Mammary epithelial cell (primary cell): ENCODE results near the gene SPTBN1.

Experiments
- EZH2 ChIP-seq: IDR thresholded peaks from 2 replicates; pipeline ENCODE4 v1.6.1; 2012; ENCODE audit warnings: low read length, inconsistent platforms, borderline replicate concordance
- TF ChIP-seq, protein P1 (sequence below), 2 donors: IDR thresholded peaks in 1 of 2; conservative IDR thresholded peaks in 1 of 2; 2 replicates each; pipeline ENCODE4 v1.5.1; 2011 to 2012; ENCODE audit warnings: inconsistent platforms in 2 of 2, low read length in 2 of 2, mild to moderate bottlenecking in 2 of 2, control low read depth in 1 of 2, low read depth in 1 of 2; ENCODE audit not compliant: insufficient read depth in 1 of 2; ENCODE audit errors: extremely low read depth in 1 of 2

- TF ChIP-seq, protein P1, sequence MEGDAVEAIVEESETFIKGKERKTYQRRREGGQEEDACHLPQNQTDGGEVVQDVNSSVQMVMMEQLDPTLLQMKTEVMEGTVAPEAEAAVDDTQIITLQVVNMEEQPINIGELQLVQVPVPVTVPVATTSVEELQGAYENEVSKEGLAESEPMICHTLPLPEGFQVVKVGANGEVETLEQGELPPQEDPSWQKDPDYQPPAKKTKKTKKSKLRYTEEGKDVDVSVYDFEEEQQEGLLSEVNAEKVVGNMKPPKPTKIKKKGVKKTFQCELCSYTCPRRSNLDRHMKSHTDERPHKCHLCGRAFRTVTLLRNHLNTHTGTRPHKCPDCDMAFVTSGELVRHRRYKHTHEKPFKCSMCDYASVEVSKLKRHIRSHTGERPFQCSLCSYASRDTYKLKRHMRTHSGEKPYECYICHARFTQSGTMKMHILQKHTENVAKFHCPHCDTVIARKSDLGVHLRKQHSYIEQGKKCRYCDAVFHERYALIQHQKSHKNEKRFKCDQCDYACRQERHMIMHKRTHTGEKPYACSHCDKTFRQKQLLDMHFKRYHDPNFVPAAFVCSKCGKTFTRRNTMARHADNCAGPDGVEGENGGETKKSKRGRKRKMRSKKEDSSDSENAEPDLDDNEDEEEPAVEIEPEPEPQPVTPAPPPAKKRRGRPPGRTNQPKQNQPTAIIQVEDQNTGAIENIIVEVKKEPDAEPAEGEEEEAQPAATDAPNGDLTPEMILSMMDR (conservative IDR thresholded peaks at IDR 0.05 in 1 of 2, IDR thresholded peaks at IDR 0.05 in 1 of 2; ENCODE audit: extremely low read depth in 1 of 2, insufficient read depth in 1 of 2, low read depth in 1 of 2, low read length in 2 of 2) = peak; percentile 57 to 62
- no peak for TF ChIP-seq EZH2
Measured at GRCh38 chr2:54665436-54665856, 209.3 kb downstream of the SPTBN1 start.
